ENCODE data around the gene ST3GAL4. TPM values are rescaled to one million over a fixed set of nuclear protein-coding genes. Genes with fewer than 3 reads are reported as not detected.

Gene ST3GAL4
- total and polyA plus RNA-seq, 9 of the 15 experiments (the other 6 are each of a cell fraction or from before 2014, with no cell fraction given) = 0.27 to 22.9 (median 10.5) TPM

GRCh38 chr11:126346586-126346940 lies 8.9 kb upstream of the ST3GAL4 start:
- 17% methylated on average over 1 of the region's 1 CpG for WGBS (ENCODE audit: insufficient coverage, low coverage, missing lambda C conversion rate)
- DNase-seq (ENCODE audit: extremely low read depth in 1 of 4, low spot score in 3 of 4) = no peak
- Histone ChIP-seq H3K4me3 (no peak overlapping the region), H3K9ac (ENCODE audit: insufficient read depth in 1 of 2, low read depth in 2 of 2, low read length in 2 of 2) (peak overlapping the region; percentile 60 to 87), H4K20me1 (replicated peaks; ENCODE audit: control insufficient read depth, insufficient read depth, low read length) (peaks cover 5% of the 10 kb centered on the region; the same call in 1 of the 2 replicates), H3K27ac (ENCODE audit: extremely low read depth, low read depth, low read length) (peak overlapping the region; percentile 94), H2AFZ (ENCODE audit: low read depth, low read length) (peak overlapping the region; percentile 40; the same call in 1 of the 2 replicates), H3K36me3 (ENCODE audit: control insufficient read depth, insufficient read depth, low read length) (peaks cover 63% of the 10 kb centered on the region; the same call in 2 of the 3 replicates), H3K79me2 (ENCODE audit: control insufficient read depth, insufficient read depth, low read length) (peaks cover 41% of the 10 kb centered on the region), H3K27me3 (ENCODE audit: control insufficient read depth in 2 of 2, insufficient read depth in 2 of 2, low read length in 2 of 2) (no peaks in the 10 kb centered on the region), H3K4me1 (replicated peaks in 1 of 2; ENCODE audit: control insufficient read depth in 2 of 2, insufficient read depth in 2 of 2, low read length in 2 of 2) (peaks cover 58 to 82% of the 10 kb centered on the region in 2 experiments), H3K9me3 (replicated peaks; ENCODE audit: control insufficient read depth, insufficient read depth, low read depth, low read length) (no peaks in the 10 kb centered on the region), H3K4me2 (ENCODE audit: insufficient read depth, low read length) (peak overlapping the region; percentile 74), H3K9me1 (ENCODE audit: control insufficient read depth, insufficient read depth, low read length) (peaks cover 8% of the 10 kb centered on the region)
- in situ Hi-C loops (cut with MboI) = no loop called here
- intact Hi-C loops (cut with micrococcal nuclease) = loop anchor here (2.0 to 5.0 kb wide), 2 partner anchors 46 to 74 kb away; no protein-coding TSS in a partner anchor
- FAIRE-seq = no peak
- no TSS peak for BruUV-seq (replicated peaks)
- ChIA-PET POLR2A (interaction anchor here (1.4 to 1.8 kb wide), 2 partner anchors 8 to 9 kb away, joined by 4 to 5 read pairs; no protein-coding TSS in a partner anchor), CTCF (ENCODE audit: low intra/inter-chr PET ratio) (no interaction called here)
- no peak for ATAC-seq
- TF ChIP-seq ID3 (CRISPR knock-in tag; IDR thresholded peaks at IDR 0.05) (no peak), ID3 (tag; IDR thresholded peaks at IDR 0.05) (no peak), E4F1 (CRISPR knock-in tag; IDR thresholded peaks at IDR 0.05; ENCODE audit: borderline replicate concordance) (no peak), DMBX1 (CRISPR knock-in tag; IDR thresholded peaks at IDR 0.05; ENCODE audit: borderline replicate concordance) (no peak), HDAC8 (tag; IDR thresholded peaks at IDR 0.05) (no peak), SIX5 (IDR thresholded peaks at IDR 0.05; ENCODE audit: borderline replicate concordance in 1 of 2, insufficient read depth in 1 of 2, low read depth in 1 of 2, low read length in 2 of 2) (no peak), CBX8 (IDR thresholded peaks at IDR 0.05; ENCODE audit: borderline replicate concordance, extremely low read depth, low read depth, low read length, poor library complexity, severe bottlenecking) (no peak), SUPT5H (IDR thresholded peaks at IDR 0.05) (peak; percentile 32; the same call in 1 of the 2 replicates), ZNF518B (CRISPR knock-in tag; IDR thresholded peaks at IDR 0.05) (no peak), KLF16 (IDR thresholded peaks at IDR 0.05) (no peak), HOMEZ (CRISPR knock-in tag; IDR thresholded peaks at IDR 0.05) (no peak), CREB5 (CRISPR knock-in tag; IDR thresholded peaks at IDR 0.05) (no peak)

Data from K562 (cell line).